Measurements from ENCODE around the gene ASB18. TPM values are rescaled to one million over a fixed set of nuclear protein-coding genes. Genes with fewer than 3 reads are reported as not detected.

ASB18 gene
- total RNA-seq, 2 donors from 2014 or later = not detected

Other genes with a start within 250 kb of the ASB18 start
- not detected for gene GBX2, start 96.0 kb downstream of the ASB18 start, total RNA-seq